ENCODE results near the gene MARCHF10. TPM values are rescaled to one million over a fixed set of nuclear protein-coding genes. Genes with fewer than 3 reads are reported as not detected.

The MARCHF10 gene
- total and polyA plus RNA-seq, 2 donors (not counting 3 experiments of a cell fraction or from before 2014, with no cell fraction given), result 0.11 TPM; not detected in 1

GRCh38 chr17:62673614-62674362 lies 134.3 kb downstream of the MARCHF10 start:
- Histone ChIP-seq H3K79me2 (ENCODE audit: control insufficient read depth, insufficient read depth, low read length) (no peaks in the 10 kb centered on the region), H3K9ac (replicated peaks; ENCODE audit: extremely low read depth, insufficient read depth, low read length) (no peak overlapping the region), H3K4me2 (ENCODE audit: insufficient read depth, low read length) (no peak overlapping the region), H3K4me1 (ENCODE audit: control insufficient read depth, extremely low read depth, insufficient read depth, low read length) (no peaks in the 10 kb centered on the region), H3K9me1 (replicated peaks; ENCODE audit: control insufficient read depth, extremely low read depth, insufficient read depth, low read length) (no peaks in the 10 kb centered on the region), H3K27ac (ENCODE audit: insufficient read depth, low read depth, low read length) (no peak overlapping the region), H3K36me3 (ENCODE audit: control insufficient read depth in 2 of 2, extremely low read depth in 1 of 2, insufficient read depth in 2 of 2, low read length in 2 of 2) (peaks cover 0 to 3% of the 10 kb centered on the region in 2 experiments), H4K20me1 (replicated peaks; ENCODE audit: control insufficient read depth, extremely low read depth, insufficient read depth, low read length) (no peaks in the 10 kb centered on the region), H2AFZ (ENCODE audit: low read depth, low read length) (no peak overlapping the region), H3K9me3 (replicated peaks; ENCODE audit: control insufficient read depth, insufficient read depth, low read length) (no peaks in the 10 kb centered on the region), H3K4me3 (replicated peaks in 1 of 3; ENCODE audit: insufficient read depth in 1 of 3, low read depth in 1 of 3, low read length in 3 of 3) (no peak overlapping the region), H3K27me3 (ENCODE audit: control insufficient read depth in 2 of 2, insufficient read depth in 2 of 2, low read length in 2 of 2) (no peaks in the 10 kb centered on the region)
- no peak for FAIRE-seq
- no peak for DNase-seq (ENCODE audit: low read depth, low spot score)
- POLR2A ChIA-PET, result no interaction called here
- intact Hi-C loops (cut with micrococcal nuclease), result loop anchor here (2.0 to 5.0 kb wide), 2 partner anchors 46 to 47 kb away; partner anchors contain the start of gene MRC2
- dilution Hi-C loops (cut with MboI; ENCODE audit: extremely low pct_ligation_motif_present, low sequenced_read_pairs), result no loop called here
- TF ChIP-seq POLR2AphosphoS5 (IDR thresholded peaks at IDR 0.05; ENCODE audit: insufficient read depth, low read depth, low read length), result no peak
- TF ChIP-seq MYC (IDR thresholded peaks at IDR 0.05; ENCODE audit: low read depth, low read length), result no peak
- no peak for TF ChIP-seq GATA2 (IDR thresholded peaks at IDR 0.05; ENCODE audit: insufficient read depth, insufficient read length, low read depth, low read length)
- TF ChIP-seq MAX (IDR thresholded peaks at IDR 0.05; ENCODE audit: insufficient read depth, insufficient read length), result no peak
- CTCF ChIA-PET, result interaction anchor here (1.0 to 6.1 kb wide), 17 partner anchors 9 to 938 kb away, joined by 3 to 69 read pairs (median 13); partner anchors contain the start of gene TANC2
- no TSS peak for BruUV-seq (replicated peaks)

- no peaks in the 10 kb centered on the region for H4K20me1 ChIP-seq (replicated peaks; ENCODE audit: control insufficient read depth, extremely low read depth, insufficient read depth, low read length)
- TF ChIP-seq MAX (IDR thresholded peaks at IDR 0.05; ENCODE audit: insufficient read depth, insufficient read length), result no peak
- no TSS peak for BruUV-seq (replicated peaks)
Observed at GRCh38 chr17:62672957-62673356, 135.2 kb downstream of the MARCHF10 start.

More at GRCh38 chr17:62672957-62673356, 135.2 kb downstream of the MARCHF10 start:
- ChIA-PET POLR2A (no interaction called here), CTCF (interaction anchor here (0.6 to 6.1 kb wide), 27 partner anchors 8 to 939 kb away, joined by 3 to 69 read pairs (median 4); partner anchors contain the start of gene TANC2)
- Histone ChIP-seq H3K9ac (replicated peaks; ENCODE audit: extremely low read depth, insufficient read depth, low read length) (no peak overlapping the region), H3K4me3 (replicated peaks in 1 of 3; ENCODE audit: insufficient read depth in 1 of 3, low read depth in 1 of 3, low read length in 3 of 3) (no peak overlapping the region), H3K9me3 (replicated peaks; ENCODE audit: control insufficient read depth, insufficient read depth, low read length) (no peaks in the 10 kb centered on the region), H2AFZ (ENCODE audit: low read depth, low read length) (no peak overlapping the region), H3K4me2 (ENCODE audit: insufficient read depth, low read length) (no peak overlapping the region), H3K27me3 (ENCODE audit: control insufficient read depth in 2 of 2, insufficient read depth in 2 of 2, low read length in 2 of 2) (no peaks in the 10 kb centered on the region), H3K9me1 (replicated peaks; ENCODE audit: control insufficient read depth, extremely low read depth, insufficient read depth, low read length) (no peaks in the 10 kb centered on the region), H3K36me3 (ENCODE audit: control insufficient read depth in 2 of 2, extremely low read depth in 1 of 2, insufficient read depth in 2 of 2, low read length in 2 of 2) (peaks cover 0 to 3% of the 10 kb centered on the region in 2 experiments), H3K4me1 (ENCODE audit: control insufficient read depth, extremely low read depth, insufficient read depth, low read length) (no peaks in the 10 kb centered on the region), H3K27ac (ENCODE audit: insufficient read depth, low read depth, low read length) (no peak overlapping the region), H3K79me2 (ENCODE audit: control insufficient read depth, insufficient read depth, low read length) (no peaks in the 10 kb centered on the region)
- intact Hi-C loops (cut with micrococcal nuclease), result loop anchor here (1.0 to 5.0 kb wide), 5 partner anchors 30 to 733 kb away; partner anchors contain the start of gene MRC2
- no peak for DNase-seq (ENCODE audit: low read depth, low spot score)
- no peak for FAIRE-seq
- dilution Hi-C loops (cut with MboI; ENCODE audit: extremely low pct_ligation_motif_present, low sequenced_read_pairs), result no loop called here
